Sigmoid colon (tissue), 7 donors: ENCODE data around the gene TMEM168. TPM values are rescaled to one million over a fixed set of nuclear protein-coding genes. Genes with fewer than 3 reads are reported as not detected.
"Not testable (repeated sequence)": the region's sequence is repeated elsewhere in the genome, so short reads cannot be mapped to it uniquely, and the experiment has no call there.

ENCODE experiments used
- DNase-seq: peaks from one replicate; pipeline ENCODE4 v3.0.0-alpha.2; 2019
- H3K27ac ChIP-seq, 4 donors: fragments of 200-600 bp; sonication (generic); one replicate each; pipeline ENCODE4 v1.5.1; 2016 to 2019; ENCODE audit warnings: mild to moderate bottlenecking in 1 of 4
- H3K27me3 ChIP-seq, 3 donors: fragments of 200-600 bp; sonication (generic); one replicate each; pipeline ENCODE4 v1.5.1; 2019; ENCODE audit warnings: mild to moderate bottlenecking in 1 of 3
- H3K36me3 ChIP-seq, 4 donors: fragments of 200-600 bp; sonication (generic); one replicate each; pipeline ENCODE4 v1.5.1; 2016 to 2019
- H3K4me1 ChIP-seq, 4 donors: fragments of 200-600 bp; sonication (generic); one replicate each; pipeline ENCODE4 v1.5.1; 2017 to 2019
- H3K4me3 ChIP-seq, 4 donors: fragments of 200-600 bp; sonication (generic); one replicate each; pipeline ENCODE4 v1.5.1; 2017 to 2019; ENCODE audit warnings: mild to moderate bottlenecking in 2 of 4, moderate library complexity in 1 of 4
- H3K9me3 ChIP-seq, 4 donors: fragments of 200-600 bp in 3 of 4; sonication (generic) in 3 of 4; one replicate each; pipeline versions ENCODE4 v1.5.1 to v1.6.1; 2013 to 2019
- EP300 ChIP-seq, 4 donors: sonication (generic); formaldehyde crosslinking; IDR thresholded peaks; one replicate each; pipeline ENCODE4 v1.6.1; 2017; ENCODE audit warnings: antibody characterized with exemption in 4 of 4
- POLR2A ChIP-seq, 2 donors: fragments of 450-650 bp; IDR thresholded peaks; one replicate each; pipeline ENCODE4 v1.6.1; 2016; ENCODE audit warnings: antibody characterized with exemption in 2 of 2, mild to moderate bottlenecking in 2 of 2, moderate library complexity in 2 of 2
- POLR2AphosphoS5 ChIP-seq, 4 donors: sonication (generic); formaldehyde crosslinking; IDR thresholded peaks; one replicate each; pipeline ENCODE4 v1.6.1; 2017; ENCODE audit warnings: antibody characterized with exemption in 4 of 4
- WGBS, 2 donors: extraction: QIAGEN DNeasy Blood & Tissue Kit; methylation state at CpG; one replicate each; pipeline ENCODE4 v1.1.7; 2013; 5-methylcytosine and 5-hydroxymethylcytosine counted together
- intact Hi-C: fragments of 100-400 bp; cut with DNase I; formaldehyde crosslinking; loops from one replicate; pipeline ENCODE4 v1.15.1; 2023
- polyA plus RNA-seq, 3 donors: library from polyadenylated mRNA; stranded (reverse); fragments of 200-250 nt; gene quantifications; one replicate each; pipeline ENCODE4 v1.2.3, GENCODE V29; 2013
- total RNA-seq, 4 donors: library from RNA; depleted of rRNA; stranded (reverse); fragments of >200 nt; gene quantifications; one replicate each; pipeline ENCODE4 v1.1.0, GENCODE V29; 2016
- TF ChIP-seq, protein P1 (sequence below), 4 experiments: fragments of 450-650 bp in 3 of 4; fragments of 200-600 bp in 1 of 4; IDR thresholded peaks; one replicate each; pipeline ENCODE4 v1.5.1; 2016 to 2019; ENCODE audit warnings: antibody characterized with exemption in 4 of 4, mild to moderate bottlenecking in 3 of 4, moderate library complexity in 2 of 4
- donor health status: healthy with polysubstance abuse.
- donor health status: Bipolar disorder and iron deficiency.
- donor health status: healthy.

TMEM168 gene
- total and polyA plus RNA-seq, 7 donors, result 1.2 to 24.3 (median 14.3) TPM

DNA sequence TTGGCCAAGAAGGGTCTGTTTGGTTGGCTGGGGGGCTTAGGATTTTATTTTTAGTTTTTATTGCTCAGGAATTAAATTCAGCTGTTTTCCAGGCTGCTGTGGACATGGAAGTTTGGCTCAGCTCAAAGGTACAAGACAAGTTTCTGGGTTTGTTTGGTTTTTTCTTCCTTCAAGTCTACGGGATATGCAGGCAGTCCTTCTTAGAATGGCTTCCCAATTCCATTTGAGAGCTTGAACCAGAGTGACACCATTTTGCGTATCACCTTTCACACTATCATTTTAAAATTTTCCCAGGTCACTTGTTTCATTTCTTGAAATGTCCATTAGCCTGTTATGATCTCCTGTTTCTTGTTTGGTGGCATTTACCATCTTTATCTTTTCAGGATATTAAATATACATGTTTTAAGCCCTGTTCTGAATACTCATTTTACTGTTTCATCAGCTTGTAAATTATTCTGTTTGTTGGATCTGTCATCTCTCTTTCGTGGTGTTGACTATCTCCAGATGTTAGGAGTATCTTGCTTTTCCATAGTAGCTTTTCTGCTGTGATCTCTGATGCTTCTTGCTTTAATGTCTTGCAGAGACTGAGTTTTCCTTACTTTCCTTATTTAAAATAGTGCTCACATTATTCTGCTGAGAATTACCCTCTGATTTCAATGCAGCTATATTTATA, 9.4 kb upstream of the TMEM168 start:
- no peak for DNase-seq
- Histone ChIP-seq H3K4me1 (peaks cover 0 to 3% (median 0%) of the 10 kb centered on the region in 4 donors), H3K9me3 (no peaks in the 10 kb centered on the region), H3K27me3 (no peaks in the 10 kb centered on the region), H3K36me3 (no peaks in the 10 kb centered on the region), H3K27ac (no peak overlapping the region), H3K4me3 (no peak overlapping the region)
- intact Hi-C loops, result loop anchor here (10.0 kb wide), 1 partner anchor 315 kb away; the partner anchor contains the start of gene SMIM30
- WGBS, 2 donors, result 80 to 84% methylated on average over 3 of the region's 3 CpGs
- TF ChIP-seq POLR2AphosphoS5 (IDR thresholded peaks at IDR 0.05), result no peak
- TF ChIP-seq, protein P1, sequence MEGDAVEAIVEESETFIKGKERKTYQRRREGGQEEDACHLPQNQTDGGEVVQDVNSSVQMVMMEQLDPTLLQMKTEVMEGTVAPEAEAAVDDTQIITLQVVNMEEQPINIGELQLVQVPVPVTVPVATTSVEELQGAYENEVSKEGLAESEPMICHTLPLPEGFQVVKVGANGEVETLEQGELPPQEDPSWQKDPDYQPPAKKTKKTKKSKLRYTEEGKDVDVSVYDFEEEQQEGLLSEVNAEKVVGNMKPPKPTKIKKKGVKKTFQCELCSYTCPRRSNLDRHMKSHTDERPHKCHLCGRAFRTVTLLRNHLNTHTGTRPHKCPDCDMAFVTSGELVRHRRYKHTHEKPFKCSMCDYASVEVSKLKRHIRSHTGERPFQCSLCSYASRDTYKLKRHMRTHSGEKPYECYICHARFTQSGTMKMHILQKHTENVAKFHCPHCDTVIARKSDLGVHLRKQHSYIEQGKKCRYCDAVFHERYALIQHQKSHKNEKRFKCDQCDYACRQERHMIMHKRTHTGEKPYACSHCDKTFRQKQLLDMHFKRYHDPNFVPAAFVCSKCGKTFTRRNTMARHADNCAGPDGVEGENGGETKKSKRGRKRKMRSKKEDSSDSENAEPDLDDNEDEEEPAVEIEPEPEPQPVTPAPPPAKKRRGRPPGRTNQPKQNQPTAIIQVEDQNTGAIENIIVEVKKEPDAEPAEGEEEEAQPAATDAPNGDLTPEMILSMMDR (IDR thresholded peaks at IDR 0.05), result no peak
- TF ChIP-seq POLR2A (IDR thresholded peaks at IDR 0.05), result no peak
- no peak for TF ChIP-seq EP300 (IDR thresholded peaks at IDR 0.05)

DNA sequence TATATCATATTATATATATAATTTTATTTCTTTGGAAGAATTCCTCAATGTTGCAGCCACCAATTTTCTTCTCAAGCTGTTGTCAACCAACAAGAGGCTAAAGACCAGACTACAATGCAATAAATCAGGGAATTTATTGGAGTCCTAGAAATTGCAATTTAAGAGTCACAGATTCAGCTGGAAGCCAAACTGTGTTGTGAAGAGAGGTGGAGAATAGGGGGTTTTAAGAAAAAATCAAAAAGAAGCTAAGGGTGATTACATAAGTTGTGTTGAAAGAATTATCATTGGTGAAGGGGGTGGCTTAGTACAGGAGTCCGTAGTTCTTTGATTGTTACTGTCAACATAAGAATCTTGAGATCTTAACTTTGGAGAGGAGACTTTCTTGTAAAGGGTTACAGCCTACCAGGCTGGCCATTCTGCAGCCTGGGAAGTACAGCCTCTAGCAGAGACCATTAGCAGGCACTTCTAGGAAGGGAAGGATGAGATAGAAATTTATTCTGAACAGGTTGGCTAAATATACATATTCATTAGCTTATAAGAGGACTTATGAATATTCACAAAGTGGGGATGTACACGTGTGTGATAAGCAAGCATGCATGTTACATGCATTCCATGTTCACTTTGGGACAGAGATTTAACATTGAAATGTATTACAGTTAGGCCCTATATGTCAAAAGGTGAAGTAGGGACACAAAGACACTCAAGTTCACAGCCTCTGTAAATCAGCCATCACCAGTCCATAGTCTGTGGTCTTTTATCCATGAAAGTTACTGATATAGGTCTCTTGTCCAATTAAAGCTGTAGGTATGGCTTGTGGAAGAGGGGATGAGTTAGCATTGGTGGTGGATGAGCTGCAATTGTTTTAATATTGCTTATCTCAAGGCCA, 8.3 kb upstream of the TMEM168 start:
- Histone ChIP-seq H3K9me3 (no peaks in the 10 kb centered on the region), H3K4me3 (no peak overlapping the region), H3K27me3 (no peaks in the 10 kb centered on the region), H3K27ac (no peak overlapping the region), H3K4me1 (peaks cover 0 to 3% (median 0%) of the 10 kb centered on the region in 4 donors), H3K36me3 (no peaks in the 10 kb centered on the region)
- TF ChIP-seq POLR2AphosphoS5 (IDR thresholded peaks at IDR 0.05), result no peak
- TF ChIP-seq, protein P1 (IDR thresholded peaks at IDR 0.05), result no peak
- no peak for TF ChIP-seq POLR2A (IDR thresholded peaks at IDR 0.05)
- no peak for TF ChIP-seq EP300 (IDR thresholded peaks at IDR 0.05)
- WGBS, 2 donors, result 78 to 88% methylated on average over 2 of the region's 2 CpGs
- intact Hi-C loops, result loop anchor here (10.0 kb wide), 1 partner anchor 316 kb away; the partner anchor contains the start of gene SMIM30
- DNase-seq, result no peak

DNA sequence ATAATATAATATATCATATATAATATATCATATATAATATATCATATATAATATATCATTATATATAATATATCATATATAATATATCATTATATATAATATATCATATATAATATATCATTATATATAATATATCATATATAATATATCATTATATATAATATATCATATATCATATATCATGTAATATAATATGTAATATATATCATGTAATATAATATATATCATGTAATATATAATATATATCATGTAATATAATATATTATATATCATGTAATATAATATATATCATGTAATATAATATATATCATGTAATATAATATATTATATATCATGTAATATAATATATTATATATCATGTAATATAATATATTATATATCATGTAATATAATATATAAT, 6.4 kb upstream of the TMEM168 start:
- H3K4me1 ChIP-seq, DNase-seq, H3K9me3 ChIP-seq, H3K4me3 ChIP-seq, H3K27ac ChIP-seq, H3K27me3 ChIP-seq, H3K36me3 ChIP-seq: not testable (repeated sequence)
- intact Hi-C loops, result loop anchor here (10.0 kb wide), 1 partner anchor 318 kb away; the partner anchor contains the start of gene SMIM30

DNA sequence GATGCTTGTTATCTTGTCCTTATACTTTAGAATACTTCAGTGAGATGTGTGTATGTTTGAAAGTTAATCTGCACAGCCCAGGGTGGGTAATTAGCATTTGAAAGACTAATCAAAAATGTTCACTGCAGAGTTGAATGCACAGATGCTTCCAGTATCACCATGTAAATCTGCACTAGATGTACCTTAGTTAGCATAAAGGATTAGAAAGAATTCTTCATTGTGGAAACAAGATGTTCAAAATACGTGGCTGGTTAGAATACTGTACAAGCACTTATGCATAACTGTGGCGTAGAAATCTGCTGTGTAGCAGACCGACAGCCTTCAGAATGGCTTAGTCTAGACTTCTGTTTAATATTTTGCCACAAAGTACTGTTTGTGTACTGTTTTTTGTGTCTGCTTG, 2.2 kb upstream of the TMEM168 start:
- H3K27me3 ChIP-seq, result no peaks in the 10 kb centered on the region
- H3K4me3 ChIP-seq, result no peak overlapping the region
- no peak overlapping the region for H3K27ac ChIP-seq
- intact Hi-C loops, result loop anchor here (5.0 to 10.0 kb wide), 2 partner anchors 195 to 322 kb away; partner anchors contain the start of gene SMIM30
- peaks cover 0 to 14% (median 12%) of the 10 kb centered on the region in 4 donors for H3K4me1 ChIP-seq
- no peaks in the 10 kb centered on the region for H3K9me3 ChIP-seq
- DNase-seq, result no peak
- TF ChIP-seq POLR2AphosphoS5 (IDR thresholded peaks at IDR 0.05) (no peak), POLR2A (IDR thresholded peaks at IDR 0.05) (no peak), EP300 (IDR thresholded peaks at IDR 0.05) (no peak)
- TF ChIP-seq, protein P1 (IDR thresholded peaks at IDR 0.05), result no peak
- no peaks in the 10 kb centered on the region for H3K36me3 ChIP-seq
- WGBS, 2 donors, result 95 to 96% methylated on average over 3 of the region's 3 CpGs
